VCaP (cell line): ENCODE measurements around the gene CCDC197.

Source experiments
- H3K27ac ChIP-seq: fragments of 450-650 bp; 2 replicates; pipeline ENCODE4 v1.5.1; 2017
- CTCF ChIP-seq: fragments of 450-650 bp; conservative IDR thresholded peaks from 2 replicates; pipeline ENCODE4 v1.5.1; 2017; ENCODE audit warnings: mild to moderate bottlenecking, moderate library complexity

CCDC197 gene

GRCh38 chr14:93975791-93976476 is 21.2 kb upstream of the CCDC197 start:
- no peak for TF ChIP-seq CTCF
- no peak overlapping the region for H3K27ac ChIP-seq

- TF ChIP-seq CTCF: no peak
- H3K27ac ChIP-seq: no peak within 1 kb of the TSS
Observed at GRCh38 chr14:93976477-93977057, 20.5 kb upstream of the CCDC197 start, which contains the start of gene ASB2. ASB2 (minus strand) TSS chr14:93976570; CDS start chr14:93964539, 12,031 bp downstream.

- no peak for TF ChIP-seq CTCF
- H3K27ac ChIP-seq: no peak overlapping the region
Observed at GRCh38 chr14:93977171-93977570, 19.9 kb upstream of the CCDC197 start.

- no peak overlapping the region for H3K27ac ChIP-seq
- TF ChIP-seq CTCF: no peak
Observed at GRCh38 chr14:93977790-93978581, 19.1 kb upstream of the CCDC197 start.

GRCh38 chr14:93978735-93979134 is 18.4 kb upstream of the CCDC197 start:
- TF ChIP-seq CTCF: no peak
- no peak overlapping the region for H3K27ac ChIP-seq

- no peak overlapping the region for H3K27ac ChIP-seq
- no peak for TF ChIP-seq CTCF
Observed at GRCh38 chr14:93980456-93981201, 16.5 kb upstream of the CCDC197 start.
